ENCODE measurements around the gene SDR42E1.

SDR42E1 gene

GRCh38 chr16:81940781-81941560 lies 70.3 kb downstream of the SDR42E1 start:
- DNase-seq (ENCODE audit: low read depth in 2 of 2), result no peak

DNA sequence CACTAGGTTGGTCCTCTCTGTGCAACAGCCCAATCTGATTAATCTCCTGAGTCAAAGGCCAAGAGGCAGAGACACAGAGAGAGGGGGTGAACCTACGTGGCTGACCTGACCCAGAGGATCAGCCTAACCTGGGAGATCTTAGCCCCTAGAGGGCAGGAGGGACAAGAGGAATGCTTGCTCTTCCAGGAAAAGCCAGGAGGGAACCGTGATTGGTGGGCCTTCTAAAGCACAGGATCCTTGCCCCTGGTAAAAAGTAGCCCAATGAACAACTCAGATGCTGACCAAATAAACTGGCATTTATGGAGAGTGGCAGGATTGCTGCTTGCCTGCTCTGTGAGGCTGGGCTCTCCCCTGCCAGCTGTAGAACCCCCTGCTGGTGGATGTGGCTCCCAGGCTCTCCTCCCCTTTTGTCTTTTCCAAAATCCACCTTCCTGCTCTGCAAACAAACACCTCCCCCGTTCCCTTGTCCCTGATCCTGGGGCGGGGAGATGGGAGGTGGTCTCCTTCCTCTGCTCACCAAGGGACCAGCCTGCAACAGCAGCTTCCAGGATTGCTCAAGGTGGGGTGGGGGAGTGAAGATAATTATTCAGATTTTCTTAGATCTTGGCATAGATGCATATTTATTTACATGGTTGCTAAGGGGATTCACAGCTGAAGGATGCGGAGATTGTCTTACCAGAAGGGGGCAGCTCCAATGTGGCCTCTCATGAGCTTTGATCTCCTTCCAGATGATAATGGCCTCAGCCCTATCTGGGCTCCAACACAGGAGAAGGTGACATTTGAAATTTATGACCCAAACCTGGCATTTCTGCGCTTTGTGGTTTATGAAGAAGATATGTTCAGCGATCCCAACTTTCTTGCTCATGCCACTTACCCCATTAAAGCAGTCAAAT lies 71.9 kb downstream of the SDR42E1 start:
- DNase-seq (ENCODE audit: low read depth in 2 of 2), result no peak
